ENCODE measurements around the gene XPO6. TPM values are rescaled to one million over a fixed set of nuclear protein-coding genes. Genes with fewer than 3 reads are reported as not detected.

Gene XPO6
- total RNA-seq, 1 donor: 105 TPM

GRCh38 chr16:28089992-28090365, 121.8 kb downstream of the XPO6 start:
- DNase-seq (ENCODE audit: low read depth): no peak
- H3K4me3 ChIP-seq (ENCODE audit: low read depth, low read length): no peak overlapping the region
- TF ChIP-seq CTCF (IDR thresholded peaks at IDR 0.05; ENCODE audit: insufficient read depth, low read depth, low read length): no peak

GRCh38 chr16:28089205-28089991, 122.4 kb downstream of the XPO6 start:
- DNase-seq (ENCODE audit: low read depth): no peak
- no peak overlapping the region for H3K4me3 ChIP-seq (ENCODE audit: low read depth, low read length)
- TF ChIP-seq CTCF (IDR thresholded peaks at IDR 0.05; ENCODE audit: insufficient read depth, low read depth, low read length): no peak

- no peak for TF ChIP-seq CTCF (IDR thresholded peaks at IDR 0.05; ENCODE audit: insufficient read depth, low read depth, low read length)
- no peak overlapping the region for H3K4me3 ChIP-seq (ENCODE audit: low read depth, low read length)
- DNase-seq (ENCODE audit: low read depth): no peak
Observed at GRCh38 chr16:28087675-28088300, 124.0 kb downstream of the XPO6 start.

- H3K4me3 ChIP-seq (ENCODE audit: low read depth, low read length): no peak overlapping the region
- no peak for TF ChIP-seq CTCF (IDR thresholded peaks at IDR 0.05; ENCODE audit: insufficient read depth, low read depth, low read length)
- no peak for DNase-seq (ENCODE audit: low read depth)
Observed at GRCh38 chr16:28087140-28087660, 124.6 kb downstream of the XPO6 start.

- H3K4me3 ChIP-seq (ENCODE audit: low read depth, low read length): no peak overlapping the region
- TF ChIP-seq CTCF (IDR thresholded peaks at IDR 0.05; ENCODE audit: insufficient read depth, low read depth, low read length): no peak
- DNase-seq (ENCODE audit: low read depth): no peak
Observed at GRCh38 chr16:28086186-28087139, 125.3 kb downstream of the XPO6 start.

- no peak for TF ChIP-seq CTCF (IDR thresholded peaks at IDR 0.05; ENCODE audit: insufficient read depth, low read depth, low read length)
- DNase-seq (ENCODE audit: low read depth): no peak
- H3K4me3 ChIP-seq (ENCODE audit: low read depth, low read length): no peak overlapping the region
Observed at GRCh38 chr16:28085389-28086171, 126.2 kb downstream of the XPO6 start.

All from fibroblast of villous mesenchyme (primary cell).